Measurements from ENCODE around the gene AGMO. TPM values are rescaled to one million over a fixed set of nuclear protein-coding genes. Genes with fewer than 3 reads are reported as not detected.

The AGMO gene
- total RNA-seq, 6 experiments from 2014 or later, result 20.8 to 58.9 (median 33.7) TPM

- ATAC-seq (no peak), DNase-seq (no peak)
- no peak for TF ChIP-seq CTCF (IDR thresholded peaks at IDR 0.05)
- no peak for TF ChIP-seq POLR2A (IDR thresholded peaks at IDR 0.05)
- Histone ChIP-seq H3K4me1 (no peaks in the 10 kb centered on the region), H3K4me3 (no peak overlapping the region), H3K36me3 (no peaks in the 10 kb centered on the region), H3K27ac (no peak overlapping the region), H3K27me3 (no peaks in the 10 kb centered on the region), H3K9me3 (no peaks in the 10 kb centered on the region)
- WGBS (ENCODE audit: insufficient coverage, low coverage, low lambda C conversion rate, missing lambda C conversion rate), result 50% methylated on average over 1 of the region's 1 CpG
- intact Hi-C loops (cut with DNase I), result no loop called here
Measured at GRCh38 chr7:15441915-15442314, 119.9 kb downstream of the AGMO start.

- intact Hi-C loops (cut with DNase I), result no loop called here
- H3K4me1 ChIP-seq, result no peaks in the 10 kb centered on the region
- H3K27ac ChIP-seq, result no peak overlapping the region
- H3K27me3 ChIP-seq, result no peaks in the 10 kb centered on the region
- 81% methylated on average over 3 of the region's 3 CpGs for WGBS (ENCODE audit: insufficient coverage, low coverage, low lambda C conversion rate, missing lambda C conversion rate)
- TF ChIP-seq CTCF (IDR thresholded peaks at IDR 0.05), result no peak
- no peak for TF ChIP-seq POLR2A (IDR thresholded peaks at IDR 0.05)
- H3K9me3 ChIP-seq, result no peaks in the 10 kb centered on the region
- ATAC-seq (no peak), DNase-seq (no peak)
- no peaks in the 10 kb centered on the region for H3K36me3 ChIP-seq
- no peak overlapping the region for H3K4me3 ChIP-seq
Measured at GRCh38 chr7:15440482-15440881, 121.3 kb downstream of the AGMO start.

GRCh38 chr7:15439853-15440252, 122.0 kb downstream of the AGMO start:
- no peaks in the 10 kb centered on the region for H3K4me1 ChIP-seq
- no peak for ATAC-seq
- TF ChIP-seq POLR2A (IDR thresholded peaks at IDR 0.05), result no peak
- no peak for TF ChIP-seq CTCF (IDR thresholded peaks at IDR 0.05)
- H3K27ac ChIP-seq, result no peak overlapping the region
- intact Hi-C loops (cut with DNase I), result no loop called here
- H3K27me3 ChIP-seq, result no peaks in the 10 kb centered on the region
- no peaks in the 10 kb centered on the region for H3K36me3 ChIP-seq
- no peaks in the 10 kb centered on the region for H3K9me3 ChIP-seq
- DNase-seq, result no peak
- 63% methylated on average over 2 of the region's 2 CpGs for WGBS (ENCODE audit: insufficient coverage, low coverage, low lambda C conversion rate, missing lambda C conversion rate)
- H3K4me3 ChIP-seq, result no peak overlapping the region

- intact Hi-C loops (cut with DNase I), result no loop called here
- H3K4me3 ChIP-seq, result no peak overlapping the region
- H3K27me3 ChIP-seq, result no peaks in the 10 kb centered on the region
- no peak for TF ChIP-seq POLR2A (IDR thresholded peaks at IDR 0.05)
- TF ChIP-seq CTCF (IDR thresholded peaks at IDR 0.05), result no peak
- H3K36me3 ChIP-seq, result no peaks in the 10 kb centered on the region
- no peak for ATAC-seq
- no peaks in the 10 kb centered on the region for H3K9me3 ChIP-seq
- DNase-seq, result no peak
- 4% methylated on average over 1 of the region's 1 CpG for WGBS (ENCODE audit: insufficient coverage, low coverage, low lambda C conversion rate, missing lambda C conversion rate)
- H3K27ac ChIP-seq, result no peak overlapping the region
- H3K4me1 ChIP-seq, result no peaks in the 10 kb centered on the region
Measured at GRCh38 chr7:15433151-15433550, 128.7 kb downstream of the AGMO start.

- Histone ChIP-seq H3K4me3 (no peak overlapping the region), H3K36me3 (no peaks in the 10 kb centered on the region), H3K27ac (no peak overlapping the region), H3K4me1 (no peaks in the 10 kb centered on the region), H3K27me3 (no peaks in the 10 kb centered on the region), H3K9me3 (no peaks in the 10 kb centered on the region)
- intact Hi-C loops (cut with DNase I), result no loop called here
- TF ChIP-seq CTCF (IDR thresholded peaks at IDR 0.05), result no peak
- TF ChIP-seq POLR2A (IDR thresholded peaks at IDR 0.05), result no peak
- 100% methylated on average over 1 of the region's 1 CpG for WGBS (ENCODE audit: insufficient coverage, low coverage, low lambda C conversion rate, missing lambda C conversion rate)
- ATAC-seq, result no peak
- DNase-seq, result no peak
Measured at GRCh38 chr7:15430911-15431310, 130.9 kb downstream of the AGMO start.

Measured in right lobe of liver (tissue), 6 donors.